Endometrium (tissue), 2 donors: ENCODE data around the gene LGALS3.

Experiments
- FAIRE-seq: peaks from 2 replicates; lab custom pipeline; 2012; peaks lifted over from hg19 to GRCh38; lab: Jason Lieb, UNC
- donor health status: control.
- donor health status: control.

LGALS3 gene

DNA sequence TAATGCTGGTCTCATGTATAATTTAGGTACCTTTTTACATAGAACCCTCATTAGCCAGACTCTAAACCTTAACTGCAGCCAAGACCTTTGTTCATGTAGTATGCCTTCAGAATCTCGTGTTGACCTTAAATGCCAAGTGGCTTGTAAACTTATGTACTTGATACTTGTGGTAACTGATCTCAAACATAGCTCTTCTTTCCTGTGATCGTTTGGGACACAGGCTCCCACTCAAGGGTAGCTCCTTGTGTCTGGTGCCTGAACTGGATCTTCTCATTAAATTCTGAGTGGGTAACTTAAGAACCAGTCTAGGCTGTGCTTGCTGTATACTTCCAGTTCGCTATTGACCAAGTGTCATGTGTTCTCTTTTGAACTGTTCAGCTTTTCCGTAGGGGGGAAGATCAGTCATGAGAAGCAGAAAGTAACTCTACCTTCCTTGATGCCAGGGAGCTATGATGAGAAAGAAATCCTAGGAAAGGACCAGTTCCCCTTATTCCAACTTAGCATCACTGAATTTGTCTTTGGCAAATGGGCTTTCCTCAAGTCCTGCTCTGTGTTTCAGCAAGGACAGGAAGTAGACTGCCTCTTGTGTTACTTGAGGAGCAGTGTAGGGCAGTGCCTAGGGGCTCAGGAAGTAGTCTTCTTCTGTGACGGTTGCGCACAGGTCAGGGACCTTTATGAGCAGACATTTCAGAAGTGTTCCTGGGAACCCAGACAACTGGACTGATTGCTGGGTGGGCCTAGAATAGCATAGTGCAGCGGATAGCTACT lies 2.5 kb downstream of the LGALS3 start:
- FAIRE-seq = no peak

GRCh38 chr14:55133416-55133815 lies 4.4 kb downstream of the LGALS3 start:
- FAIRE-seq = no peak

- FAIRE-seq = no peak
These were observed 7.2 kb downstream of the LGALS3 start for GRCh38 chr14:55136241-55136640.

DNA sequence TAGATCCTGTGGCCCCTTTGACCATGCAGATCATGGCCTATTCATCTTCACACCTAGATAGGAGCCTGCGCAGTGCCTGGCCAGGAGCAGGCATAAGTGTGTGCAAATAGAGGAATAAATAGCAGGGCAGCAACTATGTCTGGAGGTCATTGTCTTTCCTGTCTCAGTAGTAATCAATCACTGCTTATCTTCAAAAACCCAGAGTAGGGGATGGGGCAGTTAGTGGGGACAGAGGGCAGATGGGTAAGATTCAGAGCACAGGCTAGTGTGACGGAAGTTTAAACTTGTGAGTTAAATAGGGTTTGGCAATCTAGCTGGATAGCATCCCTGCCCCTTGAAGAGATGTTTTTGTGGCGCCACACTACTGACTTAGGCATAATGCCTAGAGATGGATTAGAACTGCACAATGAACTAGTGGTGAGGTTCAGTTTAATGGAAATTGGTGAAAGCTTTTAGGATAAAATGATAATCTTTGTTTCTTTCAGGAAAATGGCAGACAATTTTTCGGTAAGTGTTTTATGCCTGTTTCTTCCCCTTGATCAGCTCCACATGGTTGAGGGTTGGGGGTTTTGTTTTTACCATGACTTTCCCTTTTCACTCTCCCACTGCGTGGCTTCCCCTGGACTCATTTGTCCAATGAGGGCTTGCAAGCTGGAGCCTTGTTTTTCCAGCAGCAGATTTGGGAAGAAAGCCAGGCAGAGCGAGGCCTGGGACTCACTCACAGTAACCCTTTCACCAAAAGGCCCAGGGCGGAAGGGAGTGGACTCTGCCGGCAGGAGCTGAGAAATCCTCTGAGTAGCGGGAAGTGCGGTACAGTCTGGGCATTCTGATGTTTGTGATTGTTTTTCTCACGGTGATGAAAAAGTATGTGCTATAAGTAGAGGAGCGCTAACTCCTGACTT lies 8.1 kb downstream of the LGALS3 start:
- no peak for FAIRE-seq

DNA sequence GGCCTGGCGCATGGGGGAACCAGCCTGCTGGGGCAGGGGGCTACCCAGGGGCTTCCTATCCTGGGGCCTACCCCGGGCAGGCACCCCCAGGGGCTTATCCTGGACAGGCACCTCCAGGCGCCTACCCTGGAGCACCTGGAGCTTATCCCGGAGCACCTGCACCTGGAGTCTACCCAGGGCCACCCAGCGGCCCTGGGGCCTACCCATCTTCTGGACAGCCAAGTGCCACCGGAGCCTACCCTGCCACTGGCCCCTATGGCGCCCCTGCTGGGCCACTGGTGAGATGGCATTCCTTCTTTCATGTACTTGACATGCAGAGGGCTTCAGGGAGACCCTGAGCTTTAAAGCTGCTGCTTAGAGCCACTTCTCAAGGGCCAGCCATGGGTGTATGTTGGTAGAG lies 9.0 kb downstream of the LGALS3 start:
- FAIRE-seq = no peak

- no peak for FAIRE-seq
These were observed 10.1 kb downstream of the LGALS3 start for GRCh38 chr14:55139141-55139540.

DNA sequence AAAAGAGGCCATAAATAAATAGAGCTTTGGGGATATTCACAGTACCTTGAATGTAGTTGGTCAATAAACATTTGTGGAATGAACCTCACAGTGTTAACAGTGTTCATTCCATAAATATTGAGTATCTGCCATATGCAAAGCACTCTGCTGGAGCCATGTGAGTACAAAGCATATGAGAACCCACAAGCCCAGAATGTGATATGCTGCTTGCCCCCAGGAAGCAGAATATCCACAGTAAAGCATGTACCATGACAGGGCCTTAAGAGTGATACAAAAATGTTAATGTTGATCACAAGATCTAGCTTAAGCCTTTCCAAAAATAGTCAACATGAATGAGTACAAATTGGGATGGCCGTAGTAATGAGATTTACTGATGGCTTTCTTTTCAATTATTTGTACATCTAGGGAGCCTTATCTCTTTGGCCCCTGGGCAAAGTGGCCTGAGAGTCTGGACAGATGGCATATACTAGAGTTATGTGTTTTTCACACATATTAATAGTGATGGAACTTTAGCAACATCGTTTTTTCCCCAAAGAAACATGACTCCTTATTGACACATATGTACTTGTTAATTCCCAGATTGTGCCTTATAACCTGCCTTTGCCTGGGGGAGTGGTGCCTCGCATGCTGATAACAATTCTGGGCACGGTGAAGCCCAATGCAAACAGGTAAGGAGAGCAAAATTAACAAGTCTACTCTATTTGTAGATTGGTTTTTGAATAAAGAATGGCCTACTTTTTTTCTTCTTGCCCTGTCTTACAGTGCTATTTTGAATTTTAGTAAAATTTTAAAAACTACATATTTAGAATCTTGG lies 10.9 kb downstream of the LGALS3 start:
- no peak for FAIRE-seq

DNA sequence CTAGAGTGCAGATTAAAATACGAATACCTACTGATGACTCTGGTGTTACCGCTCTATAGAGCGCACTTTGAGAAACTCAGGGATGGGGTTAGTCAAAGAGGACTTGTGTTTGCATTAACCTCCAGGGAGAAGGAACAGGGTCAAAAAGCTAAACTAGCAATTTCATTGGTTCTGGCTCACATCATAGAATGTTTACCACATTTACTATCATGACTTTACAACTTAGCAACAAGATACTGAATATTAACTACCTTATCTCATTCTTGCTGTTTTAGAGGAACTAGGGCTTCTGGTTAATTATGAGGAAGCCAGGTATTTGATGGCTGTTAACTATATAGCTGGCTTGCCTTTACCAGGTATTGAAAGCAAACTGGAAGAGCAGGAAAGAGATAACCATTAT lies 12.8 kb downstream of the LGALS3 start:
- FAIRE-seq = no peak

- no peak for FAIRE-seq
These were observed 13.4 kb downstream of the LGALS3 start for GRCh38 chr14:55142466-55142865.

DNA sequence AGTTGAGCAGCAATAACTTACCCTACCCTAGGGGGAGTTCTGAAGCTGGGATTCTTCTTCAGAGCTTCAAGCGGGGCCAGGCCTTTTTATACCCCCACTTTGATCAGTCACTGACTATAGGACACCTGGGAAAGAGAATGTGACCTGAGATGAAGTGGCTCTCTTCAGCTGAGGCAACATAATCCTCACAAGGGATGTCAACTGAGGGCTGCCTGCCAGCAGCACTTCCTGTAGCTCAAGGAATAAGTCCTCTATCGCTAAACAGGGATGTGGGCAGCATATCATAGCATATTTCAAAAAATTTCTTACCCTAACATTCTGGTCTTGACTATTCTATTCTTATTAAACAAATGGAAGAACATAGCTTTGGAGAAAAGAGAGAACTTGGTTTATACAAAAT lies 17.4 kb downstream of the LGALS3 start:
- FAIRE-seq = no peak

DNA sequence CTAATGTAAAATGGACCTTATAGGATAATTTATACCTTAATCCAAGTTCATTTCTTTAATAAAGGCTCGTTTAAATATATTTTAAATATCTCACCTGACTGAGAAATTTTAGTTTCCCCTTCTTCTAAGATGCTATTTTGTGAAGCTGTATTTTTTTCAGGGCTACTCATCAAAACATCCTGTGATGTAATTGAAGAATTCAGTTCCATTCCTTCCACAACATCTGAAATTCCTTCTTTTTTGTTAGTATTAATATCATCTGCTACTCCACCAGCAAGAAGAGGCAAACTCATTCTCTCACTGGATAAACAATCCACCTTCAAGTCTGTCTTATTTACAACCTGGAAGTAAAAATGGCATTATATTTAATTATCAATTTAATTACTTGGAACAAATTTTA lies 22.5 kb downstream of the LGALS3 start:
- FAIRE-seq = peak; percentile 15

- FAIRE-seq = peak; percentile 15
These were observed 23.2 kb downstream of the LGALS3 start for GRCh38 chr14:55152052-55152753.

DNA sequence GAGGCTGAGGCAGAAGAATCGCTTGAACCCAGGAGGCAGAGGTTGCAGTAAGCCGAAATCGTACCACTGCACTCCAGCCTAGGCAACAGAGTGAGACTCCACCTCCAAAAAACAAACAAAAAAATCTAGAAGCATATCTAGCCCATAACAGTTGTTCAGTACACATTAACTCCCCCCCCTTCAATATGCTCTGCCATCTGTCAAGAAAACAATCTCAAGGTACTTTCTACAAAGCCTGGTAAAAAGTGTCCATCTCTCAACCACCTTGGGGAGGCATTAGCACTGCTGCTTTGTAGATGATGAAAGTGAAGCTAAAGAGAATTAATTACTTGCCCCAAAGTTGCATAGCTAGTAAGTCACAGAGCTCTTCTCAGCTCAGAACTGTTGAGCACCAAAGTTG lies 24.9 kb downstream of the LGALS3 start:
- no peak for FAIRE-seq

GRCh38 chr14:55157080-55157479 lies 28.0 kb downstream of the LGALS3 start:
- FAIRE-seq = no peak

DNA sequence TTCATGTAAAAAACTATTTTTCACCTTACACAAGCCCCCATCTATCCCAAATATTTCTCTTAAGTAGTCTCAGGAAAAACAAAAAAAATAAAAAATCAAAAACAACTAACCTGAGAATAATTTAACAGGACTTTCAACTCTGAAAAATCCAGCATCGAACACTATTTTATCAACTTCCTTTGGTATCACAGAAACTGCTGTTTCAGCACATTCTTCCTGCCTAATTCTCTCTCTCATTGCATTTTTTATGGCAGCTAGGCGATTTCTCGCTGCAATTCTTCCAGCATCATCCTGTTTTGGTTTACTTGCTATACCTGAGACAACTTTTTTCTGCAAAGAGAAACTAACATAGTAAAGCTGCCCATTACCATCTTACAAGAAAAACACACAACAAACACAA lies 29.4 kb downstream of the LGALS3 start:
- no peak for FAIRE-seq

GRCh38 chr14:55160989-55161388 lies 31.9 kb downstream of the LGALS3 start:
- FAIRE-seq = peak; percentile 55

DNA sequence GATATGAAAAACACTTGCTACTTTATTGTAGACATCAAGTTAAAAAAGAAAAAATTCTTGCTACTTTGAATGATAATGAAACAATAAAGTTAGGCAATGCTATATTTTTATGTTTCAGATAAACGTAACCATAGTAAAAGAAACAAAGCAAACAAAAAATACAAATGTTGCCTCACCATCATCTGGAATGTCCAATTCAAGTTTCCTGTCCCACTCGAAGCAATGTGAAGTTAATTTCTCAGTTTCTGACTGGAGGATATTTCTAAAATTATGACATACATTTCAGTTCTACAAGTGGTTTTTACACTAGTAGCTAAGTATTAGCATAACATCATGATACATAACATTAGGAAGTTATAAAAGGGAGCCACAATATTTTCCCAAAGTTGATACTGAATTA lies 41.5 kb downstream of the LGALS3 start:
- no peak for FAIRE-seq

- no peak for FAIRE-seq
These were observed 51.0 kb downstream of the LGALS3 start for GRCh38 chr14:55180006-55180405.

DNA sequence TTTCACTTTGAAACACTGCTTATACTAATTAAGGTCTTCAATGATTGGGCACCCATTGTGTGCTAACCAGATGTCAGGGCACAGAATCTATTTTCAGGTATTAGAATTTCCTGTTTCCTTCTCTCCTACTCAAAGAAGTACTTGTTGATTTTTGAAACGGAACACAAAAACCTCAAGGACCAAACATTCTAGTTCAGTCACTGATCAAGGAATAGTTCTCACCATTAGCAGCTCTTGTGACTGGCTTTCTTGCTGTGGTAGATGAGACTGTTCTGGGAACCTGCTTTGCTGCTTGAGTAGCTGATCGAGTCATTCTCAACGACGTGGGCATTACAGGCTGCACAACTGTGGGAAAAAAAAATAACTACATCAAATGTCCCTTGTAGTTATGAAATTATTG lies 51.4 kb downstream of the LGALS3 start:
- FAIRE-seq = no peak

DNA sequence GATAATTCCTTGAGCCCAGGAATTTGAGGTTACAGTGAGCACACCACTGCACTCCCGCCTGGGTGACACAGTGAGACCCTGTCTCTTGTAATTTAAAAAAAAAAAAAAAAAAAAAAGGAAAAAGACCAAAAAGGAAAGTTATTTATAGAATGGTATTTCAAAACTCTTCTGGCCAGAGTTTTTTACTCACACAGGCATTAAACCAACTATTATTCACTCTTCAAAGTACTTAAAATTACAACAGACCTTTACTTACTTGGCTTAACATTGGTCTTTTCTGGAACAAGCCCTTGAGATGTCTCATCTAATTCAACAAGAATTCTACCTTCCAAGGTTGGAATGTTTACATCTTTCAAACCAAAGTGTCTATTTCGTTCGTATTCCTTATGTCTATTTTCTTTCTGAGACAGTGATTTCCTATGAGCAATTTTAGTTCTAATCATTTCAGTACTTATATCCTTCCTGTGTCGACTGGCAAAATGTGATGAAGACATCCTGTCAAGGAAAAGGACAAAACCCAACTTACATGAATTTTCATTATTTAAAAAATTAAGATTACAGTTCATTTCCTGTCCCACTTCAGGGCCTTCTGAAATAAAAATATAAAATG lies 59.7 kb downstream of the LGALS3 start:
- FAIRE-seq = no peak

- no peak for FAIRE-seq
These were observed 61.8 kb downstream of the LGALS3 start for GRCh38 chr14:55190906-55191202.
